Measurements from ENCODE around the gene SLC43A1. TPM values are rescaled to one million over a fixed set of nuclear protein-coding genes. Genes with fewer than 3 reads are reported as not detected.
A peak's percentile ranks its signal among the peaks of the same experiment; 100 is the strongest.

Gene SLC43A1
- total and polyA plus RNA-seq, 2 of the 4 experiments (the other 2 are of a cell fraction): 10.0 to 17.0 TPM

DNA sequence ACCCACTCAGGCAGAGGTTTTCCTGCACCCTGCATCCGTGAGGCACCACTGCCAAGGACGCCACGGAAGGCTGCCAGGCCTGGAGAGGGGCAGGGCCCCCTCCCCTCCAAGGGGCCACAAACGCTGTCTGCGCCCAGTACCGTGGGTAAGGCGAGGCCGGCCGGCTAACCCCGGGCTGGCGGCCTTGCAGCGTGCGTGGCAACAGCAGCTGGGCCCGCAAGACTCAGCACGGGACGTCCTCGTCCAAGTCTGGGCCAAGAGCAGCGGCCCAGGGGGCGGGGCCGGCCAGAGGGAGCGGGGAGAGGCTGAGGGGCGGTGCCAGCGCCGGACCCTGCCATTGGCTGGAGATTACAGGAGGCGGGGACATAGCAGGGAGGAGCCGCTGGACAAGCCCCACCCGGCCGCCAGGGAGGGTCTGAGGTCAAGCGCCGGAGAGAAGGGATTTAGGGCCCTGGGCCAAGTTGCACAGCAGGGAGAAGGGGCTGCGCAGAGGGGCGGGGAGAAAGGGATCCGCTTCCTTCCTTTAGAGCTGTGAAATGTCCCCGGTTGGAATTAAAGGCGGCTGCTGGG lies 16.0 kb downstream of the SLC43A1 start:
- H3K27ac ChIP-seq (ENCODE audit: insufficient read depth, low read length): peak overlapping the region; percentile 39; the same call in 1 of the 2 replicates
- H3K4me3 ChIP-seq (ENCODE audit: insufficient read depth, low read depth, low read length): peak overlapping the region; percentile 23; the same call in 1 of the 2 replicates
- no peak overlapping the region for H2BK20ac ChIP-seq (ENCODE audit: low read depth, low read length)

More for the DNA sequence above, 16.0 kb downstream of the SLC43A1 start:
- Histone ChIP-seq H3K14ac (replicated peaks; ENCODE audit: low read depth, low read length) (0 out of 2 replicates have a peak overlapping the region, but pooled peaks have one; percentile 44), H2AFZ (replicated peaks; ENCODE audit: low read length, poor library complexity) (peak overlapping the region; percentile 87), H4K91ac (ENCODE audit: insufficient read depth, low read depth, low read length) (no peak overlapping the region), H4K20me1 (ENCODE audit: insufficient read depth, low read length) (no peaks in the 10 kb centered on the region; the same call in 1 of the 2 replicates), H3K18ac (ENCODE audit: low read depth, low read length) (no peak overlapping the region), H4K8ac (ENCODE audit: low read depth in 2 of 2, low read length in 2 of 2) (peak overlapping the region; percentile 7 to 84; a peak in 2 of 4 replicates), H3K9ac (ENCODE audit: low read depth, low read length) (peak overlapping the region; percentile 24; the same call in 1 of the 2 replicates), H2BK120ac (ENCODE audit: low read depth, low read length) (no peak overlapping the region), H3K9me1 (ENCODE audit: insufficient read depth, low read length) (peaks cover 13% of the 10 kb centered on the region; the same call in 1 of the 2 replicates), H3K4me2 (ENCODE audit: low read depth, low read length) (peak overlapping the region; percentile 72), H3K36me3 (ENCODE audit: control insufficient read depth, insufficient read depth, low read length) (peaks cover 25% of the 10 kb centered on the region), H2AK5ac (ENCODE audit: low read depth, low read length) (no peak overlapping the region), H3K9me3 (ENCODE audit: control insufficient read depth, insufficient read depth, low read length) (no peaks in the 10 kb centered on the region), H3K4me1 (ENCODE audit: control insufficient read depth, insufficient read depth, low read length) (peaks cover 15% of the 10 kb centered on the region), H2AK9ac (replicated peaks; ENCODE audit: low read depth, low read length, poor library complexity) (peak overlapping the region; percentile 80), H3K27me3 (ENCODE audit: control insufficient read depth, insufficient read depth, low read length) (no peaks in the 10 kb centered on the region), H2BK5ac (ENCODE audit: low read depth, low read length, poor library complexity, severe bottlenecking) (peak overlapping the region; percentile 44), H3K79me1 (ENCODE audit: low read depth in 1 of 2, low read length in 2 of 2) (peaks cover 3 to 20% of the 10 kb centered on the region in 2 experiments; a peak in 3 of 4 replicates), H4K5ac (ENCODE audit: low read depth, low read length) (no peak overlapping the region), H3K4ac (ENCODE audit: low read depth, low read length) (0 out of 2 replicates have a peak overlapping the region, but pooled peaks have one; percentile 18), H3K56ac (ENCODE audit: extremely low read depth, insufficient read depth, low read length) (no peak overlapping the region), H2BK15ac (ENCODE audit: low read depth, low read length) (no peak overlapping the region), H3K23ac (ENCODE audit: low read depth, low read length) (no peak overlapping the region)
- no TSS peak for BruUV-seq (replicated peaks)
- ATAC-seq (ENCODE audit: low read depth) (peak; percentile 100), DNase-seq (peak; percentile 82)
- intact Hi-C loops (cut with micrococcal nuclease) (no loop called here), dilution Hi-C loops (cut with HindIII; ENCODE audit: low sequenced_read_pairs, unreplicated experiment) (no loop called here), in situ Hi-C loops (cut with MboI; ENCODE audit: low sequenced_read_pairs) (loop anchor here (10.0 to 25.0 kb wide), 2 partner anchors 145 to 1013 kb away; partner anchors contain the start of genes OR5B21 and YPEL4)
- TF ChIP-seq FOS (IDR thresholded peaks at IDR 0.05; ENCODE audit: low read depth, low read length): no peak
- peak; percentile 94; the same call in 1 of the 2 replicates for TF ChIP-seq MAZ (IDR thresholded peaks at IDR 0.05; ENCODE audit: borderline replicate concordance, low read depth, low read length)
- TF ChIP-seq BHLHE40 (IDR thresholded peaks at IDR 0.05; ENCODE audit: low read depth, low read length): peak; percentile 83
- 1% methylated on average over 15 of the region's 35 CpGs; no CpG with 5 or more reads in 1 of the 2 experiments for WGBS, 2 experiments (ENCODE audit: extremely low coverage in 2 of 2, insufficient read length in 1 of 2)
- ChIA-PET POLR2A (ENCODE audit: unreplicated experiment) (no interaction called here), CTCF (no interaction called here)
